HG02943 (cell line): Measurements from ENCODE around the gene PUDP.
"Not testable (repeated sequence)": the region's sequence is repeated elsewhere in the genome, so short reads cannot be mapped to it uniquely, and the experiment has no call there.

ENCODE experiments used
- ATAC-seq: cut with Tn5 transposase; IDR thresholded peaks from one replicate; pipeline ENCODE4 v1.9.1; 2021; ENCODE audit warnings: mild to moderate bottlenecking, low read depth, moderate library complexity; ENCODE audit not compliant: unreplicated experiment

The PUDP gene

DNA sequence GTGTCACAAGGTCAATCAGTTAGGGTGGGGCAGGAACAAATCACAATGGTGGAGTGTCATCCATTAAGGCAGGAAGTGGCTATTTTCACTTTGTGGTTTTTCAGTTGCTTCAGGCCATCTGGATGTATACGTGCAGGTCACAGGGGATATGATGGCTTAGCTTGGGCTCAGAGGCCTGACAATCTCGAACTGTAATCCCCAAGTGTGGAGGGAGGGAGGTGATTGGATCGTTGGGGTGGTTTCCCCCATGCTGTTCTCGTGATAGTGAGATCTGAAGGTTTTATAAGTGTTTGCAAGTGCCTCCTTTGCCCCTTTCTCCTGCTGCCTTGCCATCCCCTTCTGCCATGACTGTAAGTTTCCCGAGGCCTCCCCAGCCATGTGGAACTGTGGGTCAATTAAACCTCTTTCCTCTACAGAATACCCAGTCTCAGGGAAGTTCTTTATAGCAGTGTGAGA is 37.1 kb downstream of the PUDP start:
- peak; percentile 37 for ATAC-seq

GRCh38 chrX:7109838-7110793 is 37.8 kb downstream of the PUDP start:
- ATAC-seq = peak; percentile 74

DNA sequence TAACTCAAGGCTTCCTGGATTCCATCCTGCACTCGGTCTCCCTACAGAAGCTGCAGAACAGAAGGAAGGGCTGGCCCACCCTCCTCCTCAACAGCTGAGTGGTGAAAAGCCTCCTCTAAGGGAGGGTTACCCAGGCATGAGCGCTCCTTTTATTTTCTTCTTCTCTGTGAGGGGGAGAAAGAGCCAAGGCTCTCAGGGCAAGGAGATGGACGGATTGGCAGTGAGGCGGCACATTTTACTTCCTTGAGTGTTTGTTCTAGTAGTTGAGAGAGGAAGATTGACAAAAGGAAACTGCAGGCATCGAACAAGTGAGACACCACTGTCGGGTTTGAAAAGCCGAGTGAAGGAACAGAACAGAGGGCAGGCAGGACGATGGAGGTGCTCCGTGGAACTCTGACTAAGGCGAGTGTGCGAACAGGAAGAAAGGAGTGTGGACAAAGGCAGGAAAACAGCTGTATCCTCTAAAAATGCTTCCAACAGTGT is 38.9 kb downstream of the PUDP start:
- no peak for ATAC-seq

GRCh38 chrX:7108030-7108429 is 39.9 kb downstream of the PUDP start:
- ATAC-seq = no peak

DNA sequence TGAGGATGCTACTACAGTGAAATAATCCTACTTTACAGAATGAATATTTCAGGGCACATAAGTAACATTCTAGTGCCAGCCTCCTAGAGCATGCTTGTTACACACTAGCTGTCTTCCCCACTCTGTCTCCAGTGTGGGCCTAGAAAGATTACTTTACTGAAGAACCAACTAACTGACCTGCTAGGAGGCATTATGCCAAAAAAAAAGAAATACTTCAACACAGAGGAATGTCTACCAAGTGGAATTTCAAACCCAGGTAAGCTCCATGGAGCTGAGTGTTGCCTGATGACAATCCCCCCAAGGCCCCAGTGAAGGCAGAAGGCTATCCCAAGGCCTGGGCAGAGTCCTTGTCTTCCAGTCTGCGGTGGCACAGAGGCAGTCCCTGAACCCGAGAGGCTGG is 41.3 kb downstream of the PUDP start:
- ATAC-seq = no peak

DNA sequence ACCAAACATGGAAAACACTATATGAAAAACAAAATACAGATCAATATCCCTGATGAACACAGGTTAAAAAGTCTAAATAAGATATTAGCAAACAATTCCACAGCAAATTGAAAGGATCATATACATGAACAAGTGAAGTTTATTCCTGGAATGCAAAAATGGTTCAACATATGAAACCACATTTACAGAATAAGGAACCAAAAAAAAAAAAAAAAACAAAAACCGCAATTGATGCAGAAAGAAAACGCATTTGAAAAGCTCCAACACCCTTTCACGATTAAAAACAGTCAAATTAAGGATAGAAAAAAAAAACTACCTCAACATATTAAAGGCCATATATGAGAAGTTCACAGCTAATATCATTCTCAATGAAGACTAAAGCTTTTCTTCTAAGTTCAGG is 45.8 kb downstream of the PUDP start:
- no peak for ATAC-seq

GRCh38 chrX:7100022-7100421 is 47.9 kb downstream of the PUDP start:
- ATAC-seq = no peak

DNA sequence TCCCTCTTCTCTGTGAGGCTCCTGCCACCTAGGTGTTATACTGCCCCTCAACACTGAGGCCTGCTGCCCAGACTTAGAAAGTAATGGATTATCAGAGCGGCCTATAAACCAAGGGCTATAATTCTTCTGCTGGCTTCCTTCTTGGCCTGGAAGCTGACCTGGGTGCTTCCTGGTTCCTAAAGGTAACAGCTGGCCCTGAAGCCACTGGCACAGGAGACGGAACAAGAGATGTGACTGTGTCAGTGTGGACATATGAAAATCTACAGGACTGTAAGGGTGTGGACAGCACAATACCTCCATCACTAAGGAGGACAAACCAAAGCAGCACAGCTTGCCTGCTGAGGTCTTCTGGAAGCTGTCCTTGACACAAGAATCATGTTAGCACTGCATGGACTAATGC is 52.3 kb downstream of the PUDP start:
- ATAC-seq = not testable (repeated sequence)

- ATAC-seq = no peak
These were observed 54.6 kb downstream of the PUDP start for GRCh38 chrX:7093305-7093704.

- ATAC-seq = no peak
These were observed 55.4 kb downstream of the PUDP start for GRCh38 chrX:7092543-7092942.

DNA sequence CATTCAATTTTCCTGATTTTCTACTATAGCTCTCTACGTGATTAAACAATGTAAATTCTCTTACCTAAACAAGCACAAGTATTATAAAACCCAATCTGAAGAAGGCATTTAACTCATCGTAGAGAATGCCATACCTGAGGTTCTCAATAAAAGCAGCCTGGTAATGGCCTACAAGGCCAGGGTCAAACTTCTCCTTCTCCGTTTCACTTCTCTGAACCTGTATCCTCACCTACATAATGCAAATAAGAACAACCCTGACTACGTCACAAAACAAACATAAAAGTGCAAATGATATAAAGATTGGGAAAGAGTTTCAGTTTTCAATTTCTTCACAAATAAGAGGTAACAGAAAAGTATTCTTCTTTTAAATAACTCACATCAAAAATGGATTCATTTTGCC is 56.0 kb downstream of the PUDP start:
- ATAC-seq = no peak

DNA sequence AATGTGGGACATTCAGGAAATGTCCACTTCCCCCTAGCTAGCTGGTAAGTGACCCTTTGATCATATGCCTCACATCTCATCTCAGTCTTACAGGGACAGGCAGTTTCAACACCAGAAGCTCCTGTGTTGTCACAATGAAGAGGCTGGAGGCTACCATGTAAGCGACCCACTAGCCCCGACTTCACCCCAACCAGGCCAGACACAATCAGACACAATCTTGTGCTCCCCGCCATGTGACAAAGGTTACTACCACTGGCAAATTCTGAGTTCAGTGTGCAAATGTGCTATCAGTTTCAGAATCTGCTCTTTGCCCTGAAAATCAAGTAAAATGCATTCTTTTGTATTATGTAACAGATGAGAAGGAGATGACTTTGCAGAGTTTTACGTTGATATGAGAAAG is 57.3 kb downstream of the PUDP start:
- ATAC-seq = no peak

DNA sequence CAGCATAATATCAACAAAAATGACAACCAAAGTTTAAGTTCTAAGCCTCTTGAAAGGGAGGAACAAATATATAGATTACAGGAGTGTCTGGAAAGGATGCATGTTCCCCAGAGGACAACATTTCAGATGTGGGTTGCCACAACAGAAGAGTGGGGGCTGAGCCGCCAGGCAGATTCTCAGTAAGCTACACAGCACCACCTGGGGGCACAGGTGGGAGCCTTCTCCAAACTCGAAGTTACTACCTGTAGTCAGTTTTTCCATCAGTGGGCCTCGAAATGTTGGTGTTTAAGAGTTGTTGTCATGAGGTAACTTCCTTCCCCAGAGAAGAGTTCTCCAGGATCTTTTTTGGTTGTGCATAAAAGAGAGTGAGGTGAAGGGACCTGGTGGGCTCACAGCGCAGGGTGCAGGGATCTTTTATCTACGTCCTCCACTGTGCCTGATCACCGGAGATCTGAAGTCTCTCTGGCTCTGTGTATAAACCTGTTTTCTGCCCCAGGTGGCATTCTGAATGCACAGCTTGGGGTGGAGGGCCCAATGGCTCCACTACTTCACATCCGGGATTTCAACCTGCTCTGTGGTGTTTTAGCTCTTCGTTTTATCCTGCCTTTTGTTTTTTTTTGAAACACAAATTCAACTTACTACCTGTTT is 58.9 kb downstream of the PUDP start:
- ATAC-seq = peak; percentile 50

DNA sequence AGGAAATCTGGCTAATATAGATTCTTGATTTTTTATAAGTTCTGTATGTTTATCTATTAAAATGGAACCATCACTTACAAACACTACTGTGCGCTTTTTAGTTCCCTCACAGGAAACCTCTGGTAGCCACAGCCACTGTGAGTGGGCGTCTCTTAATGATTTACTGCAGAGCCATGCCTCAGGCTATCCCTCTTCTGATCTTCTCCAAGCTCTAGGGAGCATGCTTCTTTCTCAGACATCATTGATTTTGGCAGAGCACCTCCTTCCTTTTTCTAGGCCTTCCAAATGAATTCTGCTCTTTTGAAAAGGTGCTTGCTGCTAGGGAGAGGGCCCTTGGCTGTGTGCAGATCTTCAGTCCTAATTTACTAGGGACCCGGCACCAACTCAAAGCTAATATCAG is 61.6 kb downstream of the PUDP start:
- peak; percentile 35 for ATAC-seq

DNA sequence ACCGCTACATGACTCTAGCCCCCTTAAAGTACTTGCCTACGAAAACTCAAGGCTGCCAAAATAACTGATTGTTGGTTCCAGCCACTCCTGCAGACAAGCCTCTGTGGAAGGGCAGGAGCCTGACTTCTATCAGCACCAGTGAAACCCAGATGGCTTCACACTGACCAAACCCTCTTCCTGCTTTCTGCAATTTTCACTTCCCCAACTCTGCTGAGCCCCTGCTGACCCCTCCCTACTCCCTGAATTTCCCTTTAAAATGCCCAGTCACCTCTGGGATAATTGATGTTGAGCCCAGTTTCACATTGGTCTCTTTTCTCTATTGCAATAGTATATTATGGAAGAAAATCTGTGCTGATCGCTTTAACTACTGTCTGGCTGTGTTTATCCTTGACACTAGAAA is 62.1 kb downstream of the PUDP start:
- ATAC-seq = no peak

DNA sequence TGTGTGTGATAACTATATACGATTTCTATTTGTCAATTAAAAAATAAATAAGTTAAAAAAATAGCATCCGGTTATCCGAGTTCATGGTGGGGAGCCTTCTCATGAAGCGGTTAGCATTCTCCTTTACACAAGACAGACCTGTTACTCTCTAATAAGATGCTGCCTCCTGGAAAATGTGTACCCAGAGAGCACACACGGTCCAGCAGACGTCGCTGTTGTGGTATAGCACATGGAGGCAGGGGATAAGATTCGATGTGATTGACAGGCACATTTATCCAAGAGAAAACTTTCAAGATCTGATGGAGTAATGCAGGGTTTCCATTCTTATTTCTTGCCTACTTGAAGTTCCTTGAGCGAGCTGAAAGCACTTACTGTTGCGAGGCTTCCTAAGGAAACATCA is 63.1 kb downstream of the PUDP start:
- ATAC-seq = no peak

DNA sequence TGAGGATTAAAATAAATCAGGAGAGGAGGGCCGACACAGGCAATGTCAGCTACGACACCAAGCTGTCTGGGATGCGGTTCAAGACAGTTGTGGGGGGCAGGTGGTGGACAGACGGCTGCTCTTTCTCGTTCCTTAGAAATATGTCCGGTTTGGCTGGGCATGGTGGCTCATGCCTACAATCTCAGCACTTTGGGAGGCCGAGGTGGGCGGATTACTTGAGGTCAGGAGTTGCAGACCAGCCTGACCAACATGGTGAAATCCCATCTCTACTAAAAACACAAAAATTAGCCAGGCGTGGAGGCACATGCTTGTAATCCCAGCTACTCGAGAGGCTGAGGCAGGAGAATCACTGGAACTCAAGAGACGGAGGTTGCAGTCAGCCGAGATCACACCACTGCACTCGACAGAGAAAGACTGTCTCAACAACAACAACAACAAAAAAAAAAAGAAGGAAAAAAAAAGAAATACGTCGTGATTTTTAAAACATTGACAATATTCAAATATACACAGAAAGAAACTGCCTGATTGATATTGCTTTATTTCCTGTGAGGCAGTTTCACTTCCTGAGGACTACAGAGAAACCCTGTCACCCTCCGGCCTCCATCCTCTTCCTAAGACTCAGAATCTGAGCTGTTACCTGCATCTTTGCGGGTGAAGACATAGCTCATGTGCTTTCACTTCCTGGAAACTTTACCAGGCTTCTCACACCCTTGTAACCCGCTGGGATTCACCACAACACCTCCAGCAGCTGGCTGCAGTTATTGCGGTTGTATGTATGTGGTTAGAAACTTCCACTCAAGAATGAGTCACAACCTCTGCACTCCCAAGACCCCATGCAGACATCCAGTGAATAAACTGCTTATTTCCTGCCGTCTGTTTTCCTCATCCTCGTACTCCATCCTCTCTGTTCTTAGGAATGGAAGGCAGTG is 64.2 kb downstream of the PUDP start:
- ATAC-seq = peak; percentile 86

GRCh38 chrX:7083021-7083420 is 64.9 kb downstream of the PUDP start:
- no peak for ATAC-seq

- no peak for ATAC-seq
These were observed 65.4 kb downstream of the PUDP start for GRCh38 chrX:7082556-7082955.
